H9 (cell line): Measurements from ENCODE around the gene FLT1. TPM values are rescaled to one million over a fixed set of nuclear protein-coding genes. Genes with fewer than 3 reads are reported as not detected.

Experiments
- DNase-seq: peaks from one replicate; pipeline ENCODE4 v3.0.0-alpha.2; 2017
- H2AFZ ChIP-seq: one replicate; pipeline ENCODE4 v1.6.1; 2013; ENCODE audit warnings: mild to moderate bottlenecking, low read length, control low read depth, moderate library complexity
- H2AK5ac ChIP-seq: 2 replicates; pipeline ENCODE4 v1.6.1; 2013; ENCODE audit warnings: low read length, control low read depth, mixed read lengths; ENCODE audit not compliant: insufficient read length
- H2BK120ac ChIP-seq: one replicate; pipeline ENCODE4 v1.6.1; 2013; ENCODE audit warnings: low read depth, mild to moderate bottlenecking, low read length, control low read depth, inconsistent platforms; ENCODE audit not compliant: poor library complexity, severe bottlenecking
- H2BK12ac ChIP-seq: 2 replicates; pipeline ENCODE4 v1.6.1; 2013; ENCODE audit warnings: low read length, control low read depth, mixed read lengths, low read depth; ENCODE audit not compliant: insufficient read length
- H2BK15ac ChIP-seq: 2 replicates; pipeline ENCODE4 v1.6.1; 2013; ENCODE audit warnings: low read depth, low read length, control low read depth
- H2BK20ac ChIP-seq: one replicate; pipeline ENCODE4 v1.6.1; 2013; ENCODE audit warnings: low read depth, mild to moderate bottlenecking, low read length, control low read depth, inconsistent platforms; ENCODE audit not compliant: poor library complexity, severe bottlenecking
- H2BK5ac ChIP-seq: 2 replicates; pipeline ENCODE4 v1.6.1; 2013; ENCODE audit warnings: low read length, control low read depth, mixed read lengths; ENCODE audit not compliant: insufficient read length
- H3K14ac ChIP-seq: 2 replicates; pipeline ENCODE4 v1.6.1; 2013; ENCODE audit warnings: low read length, control low read depth; ENCODE audit not compliant: insufficient read depth
- H3K18ac ChIP-seq: 2 replicates; pipeline ENCODE4 v1.6.1; 2013; ENCODE audit warnings: low read depth, mild to moderate bottlenecking, mixed read lengths, low read length, control low read depth; ENCODE audit not compliant: insufficient read length
- H3K23ac ChIP-seq: 2 replicates; pipeline ENCODE4 v1.6.1; 2013; ENCODE audit warnings: low read length, control low read depth, mixed read lengths, low read depth; ENCODE audit not compliant: insufficient read length
- H3K23me2 ChIP-seq: 2 replicates; pipeline ENCODE4 v1.6.1; 2013; ENCODE audit warnings: low read depth, mild to moderate bottlenecking, mixed read lengths, low read length, control low read depth; ENCODE audit not compliant: insufficient read length, poor library complexity, severe bottlenecking
- H3K27ac ChIP-seq: 2 replicates; pipeline ENCODE4 v1.5.1; 2013; ENCODE audit warnings: low read length, control low read depth, mixed read lengths, low read depth; ENCODE audit not compliant: insufficient read length
- H3K27me3 ChIP-seq: 2 replicates; pipeline ENCODE4 v1.6.1; 2013; ENCODE audit warnings: low read length, control low read depth, inconsistent platforms; ENCODE audit not compliant: insufficient read depth
- H3K4ac ChIP-seq: 2 replicates; pipeline ENCODE4 v1.6.1; 2013; ENCODE audit warnings: low read depth, mild to moderate bottlenecking, control low read depth, inconsistent platforms, low read length, moderate library complexity
- H3K4me1 ChIP-seq: 2 replicates; pipeline ENCODE4 v1.6.1; 2013; ENCODE audit warnings: low read length, control low read depth, inconsistent platforms; ENCODE audit not compliant: insufficient read depth
- H3K4me2 ChIP-seq: 2 replicates; pipeline ENCODE4 v1.6.1; 2013; ENCODE audit warnings: low read length, control low read depth, mixed read lengths; ENCODE audit not compliant: insufficient read length, insufficient read depth
- H3K56ac ChIP-seq: 2 replicates; pipeline ENCODE4 v1.6.1; 2013; ENCODE audit warnings: low read depth, mild to moderate bottlenecking, mixed read lengths, low read length, control low read depth; ENCODE audit not compliant: insufficient read length
- H3K79me1 ChIP-seq: 2 replicates; pipeline ENCODE4 v1.6.1; 2013; ENCODE audit warnings: low read depth, mild to moderate bottlenecking, moderate library complexity, low read length, control low read depth, inconsistent platforms; ENCODE audit not compliant: insufficient read depth, poor library complexity, severe bottlenecking
- H3K79me2 ChIP-seq: 2 replicates; pipeline ENCODE4 v1.6.1; 2013; ENCODE audit warnings: low read length, control low read depth, inconsistent platforms; ENCODE audit not compliant: insufficient read depth
- H3K9ac ChIP-seq: 2 replicates; pipeline ENCODE4 v1.6.1; 2013; ENCODE audit warnings: low read length, control low read depth, mixed read lengths; ENCODE audit not compliant: insufficient read length; ENCODE audit errors: extremely low read depth
- H3K9me3 ChIP-seq: one replicate; pipeline ENCODE4 v1.6.1; 2013; ENCODE audit warnings: low read depth, low read length, inconsistent platforms; ENCODE audit not compliant: control insufficient read depth
- H3T11ph ChIP-seq: one replicate; pipeline ENCODE4 v1.6.1; 2013; ENCODE audit warnings: mild to moderate bottlenecking, low read length, control low read depth, inconsistent platforms
- H4K20me1 ChIP-seq: one replicate; pipeline ENCODE4 v1.6.1; 2013; ENCODE audit not compliant: control insufficient read depth, insufficient read length, insufficient read depth
- H4K5ac ChIP-seq: 2 replicates; pipeline ENCODE4 v1.6.1; 2013; ENCODE audit warnings: low read depth, mild to moderate bottlenecking, mixed read lengths, low read length, control low read depth; ENCODE audit not compliant: insufficient read length
- H4K8ac ChIP-seq: replicated peaks from 2 replicates; pipeline ENCODE4 v1.6.1; 2013; ENCODE audit warnings: low read length, control low read depth, mixed read lengths, low read depth; ENCODE audit not compliant: insufficient read length
- H4K91ac ChIP-seq: 2 replicates; pipeline ENCODE4 v1.6.1; 2013; ENCODE audit warnings: low read depth, mild to moderate bottlenecking, moderate library complexity, mixed read lengths, low read length, control low read depth; ENCODE audit not compliant: insufficient read length
- H3K27ac Mint-ChIP-seq, 3 experiments: 2 replicates in 2 of 3; 3 replicates in 1 of 3; pipeline ENCODE4 v1.8.0; 2020 to 2021; ENCODE audit warnings: mixed read lengths in 3 of 3, mild to moderate bottlenecking in 1 of 3, moderate library complexity in 1 of 3
- H3K27me3 Mint-ChIP-seq: 2 replicates; pipeline ENCODE4 v1.8.0; 2021; ENCODE audit warnings: low read depth, mild to moderate bottlenecking, moderate library complexity, mixed read lengths
- H3K36me3 Mint-ChIP-seq, 3 experiments: 2 replicates in 2 of 3; 3 replicates in 1 of 3; pipeline ENCODE4 v1.8.0; 2020 to 2021; ENCODE audit warnings: low read depth in 3 of 3, mixed read lengths in 3 of 3; ENCODE audit not compliant: insufficient read depth in 1 of 3
- H3K4me1 Mint-ChIP-seq, 2 experiments: 2 replicates each; pipeline ENCODE4 v1.8.0; 2020; ENCODE audit warnings: mixed read lengths in 2 of 2
- H3K4me3 Mint-ChIP-seq, 2 experiments: 2 replicates in 1 of 2; 3 replicates in 1 of 2; pipeline ENCODE4 v1.8.0; 2020 to 2021; ENCODE audit warnings: mild to moderate bottlenecking in 2 of 2, mixed read lengths in 2 of 2, moderate library complexity in 1 of 2
- H3K9me3 Mint-ChIP-seq, 2 experiments: 2 replicates in 1 of 2; 3 replicates in 1 of 2; pipeline ENCODE4 v1.8.0; 2020; ENCODE audit warnings: mild to moderate bottlenecking in 2 of 2, mixed read lengths in 2 of 2, moderate library complexity in 1 of 2
- CTCF ChIP-seq: fragments of 200-600 bp; sonication (generic); conservative IDR thresholded peaks from 3 replicates; pipeline ENCODE4 v1.8.0; 2021; ENCODE audit warnings: antibody characterized with exemption, mild to moderate bottlenecking
- WGBS: extraction: QIAGEN DNeasy Blood & Tissue Kit; methylation state at CpG from one replicate; pipeline ENCODE4 v1.1.7; 2013; ENCODE audit warnings: missing lambda C conversion rate, low lambda C conversion rate, mixed read lengths; ENCODE audit not compliant: insufficient read length; ENCODE audit errors: extremely low coverage; 5-methylcytosine and 5-hydroxymethylcytosine counted together
- total RNA-seq: library from RNA; stranded (reverse); gene quantifications from 2 replicates; pipeline ENCODE4 v1.2.1, GENCODE V29; 2021

Gene FLT1
- total RNA-seq, 1 experiment from 2014 or later: 84.1 TPM

DNA sequence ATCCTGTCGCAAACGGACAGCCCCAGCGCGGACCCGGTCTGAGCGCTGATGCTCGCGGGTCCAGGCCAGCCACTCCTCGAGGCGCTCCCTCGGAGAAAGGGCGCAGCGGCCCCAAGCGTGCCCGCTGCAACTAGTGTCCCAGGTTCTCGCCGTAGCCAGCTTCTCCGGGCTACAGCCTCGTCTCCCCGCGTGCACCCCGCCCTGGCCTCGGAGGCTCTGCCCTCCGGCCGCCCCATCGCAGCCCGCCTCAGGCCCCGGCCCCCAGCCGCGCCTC lies 487 bp downstream of the FLT1 start:
- WGBS: no CpG with 5 or more reads among the region's 30 CpGs
- Histone ChIP-seq H3K23ac (no peak overlapping the region), H3K79me2 (peaks cover 34% of the 10 kb centered on the region; the same call in 1 of the 2 replicates), H3K14ac (peak overlapping the region; percentile 80; the same call in 1 of the 2 replicates), H2BK12ac (no peak overlapping the region), H3K79me1 (peaks cover 3% of the 10 kb centered on the region), H2AK5ac (no peak overlapping the region), H3K18ac (no peak overlapping the region), H3T11ph (no peak overlapping the region), H3K4me1 (peaks cover 13% of the 10 kb centered on the region; the same call in 1 of the 2 replicates), H2BK120ac (no peak overlapping the region), H4K8ac (no peak overlapping the region), H2BK20ac (no peak overlapping the region), H3K4me2 (peak overlapping the region; percentile 89), H3K9me3 (no peaks in the 10 kb centered on the region), H4K20me1 (no peaks in the 10 kb centered on the region), H2BK15ac (no peak overlapping the region), H3K4ac (no peak overlapping the region), H3K9ac (peak overlapping the region; percentile 76), H3K27me3 (no peaks in the 10 kb centered on the region; the same call in 1 of the 2 replicates), H3K27ac (no peak overlapping the region), H2BK5ac (no peak overlapping the region), H4K5ac (no peak overlapping the region), H3K56ac (no peak overlapping the region), H2AFZ (no peak overlapping the region), H4K91ac (no peak overlapping the region), H3K23me2 (peaks cover 27% of the 10 kb centered on the region)
- Mint-ChIP-seq H3K4me3 (peak overlapping the region; percentile 89 to 94), H3K9me3 (peaks cover 0 to 1% of the 10 kb centered on the region in 2 experiments; a peak in 2 of 5 replicates), H3K27ac (no peak overlapping the region), H3K27me3 (peaks cover 21% of the 10 kb centered on the region), H3K4me1 (peaks cover 53 to 64% of the 10 kb centered on the region in 2 experiments), H3K36me3 (peaks cover 14 to 19% (median 16%) of the 10 kb centered on the region in 3 experiments; a peak in 6 of 7 replicates)
- DNase-seq: no peak
- TF ChIP-seq CTCF: no peak
